A549 treated with Mapracorat at 1 μM for 4 hours (cell line): ENCODE measurements around the gene OPN1MW. TPM values are rescaled to one million over a fixed set of nuclear protein-coding genes. Genes with fewer than 3 reads are reported as not detected.

ENCODE experiments used
- total RNA-seq: library from RNA; stranded (reverse); fragments of 200-300 nt; extraction: Qiagen RNA extraction; gene quantifications from 5 replicates; pipeline ENCODE4 v1.2.3, GENCODE V29; 2022

The OPN1MW gene
- total RNA-seq: not detected in 5 replicates

GRCh38 chrX:154182296-154182695, at the start of gene OPN1MW:
TSS of gene OPN1MW (plus strand) at chrX:154182596. CDS start at chrX:154182678, 82 bp downstream.

GRCh38 chrX:154144010-154144409, 38.4 kb upstream of the OPN1MW start, which contains the start of gene OPN1LW:
TSS of gene OPN1LW (plus strand) at chrX:154144243. CDS start at chrX:154144284, 41 bp downstream.

GRCh38 chrX:154219456-154219855, 37.1 kb downstream of the OPN1MW start, which contains the start of gene OPN1MW2:
TSS of gene OPN1MW2 (plus strand) at chrX:154219756. CDS start at chrX:154219816, 60 bp downstream.

Other genes starting within 250 kb of the OPN1MW start
- gene NAA10, start 247.6 kb upstream of the OPN1MW start, total RNA-seq: 201 to 244 TPM (median 219 TPM) in 5 replicates
- 0.19 TPM in 2 of 5 replicates, not detected in the others for gene RENBP, start 238.0 kb upstream of the OPN1MW start, total RNA-seq
- 31.5 to 41.8 TPM (median 37.1 TPM) in 5 replicates for gene HCFC1, start 210.8 kb upstream of the OPN1MW start, total RNA-seq
- gene TMEM187, start 209.8 kb upstream of the OPN1MW start, total RNA-seq: 4.3 to 7.9 TPM (median 6.0 TPM) in 5 replicates
- gene IRAK1, start 162.7 kb upstream of the OPN1MW start, total RNA-seq: 191 to 225 TPM (median 216 TPM) in 5 replicates
- 15.1 to 22.0 TPM (median 18.8 TPM) in 5 replicates for gene MECP2, start 84.9 kb upstream of the OPN1MW start, total RNA-seq
- gene OPN1LW, start 38.4 kb upstream of the OPN1MW start, total RNA-seq: not detected in 5 replicates
- not detected in 5 replicates for gene OPN1MW2, start 37.2 kb downstream of the OPN1MW start, total RNA-seq
- not detected in 5 replicates for gene OPN1MW3, start 75.0 kb downstream of the OPN1MW start, total RNA-seq
- not detected in 5 replicates for gene TEX28, start 112.5 kb downstream of the OPN1MW start, total RNA-seq
- gene TKTL1, start 113.2 kb downstream of the OPN1MW start, total RNA-seq: 0.10 to 0.34 TPM in 2 of 5 replicates, not detected in the others
- 1,424 to 1,705 TPM (median 1,562 TPM) in 5 replicates for gene FLNA, start 192.0 kb downstream of the OPN1MW start, total RNA-seq
- gene EMD, start 196.7 kb downstream of the OPN1MW start, total RNA-seq: 137 to 168 TPM (median 157 TPM) in 5 replicates
- gene RPL10, start 215.8 kb downstream of the OPN1MW start, total RNA-seq: 5,331 to 5,684 TPM (median 5,492 TPM) in 5 replicates
- gene DNASE1L1, start 226.7 kb downstream of the OPN1MW start, total RNA-seq: 26.3 to 35.0 TPM (median 30.5 TPM) in 5 replicates
- 30.7 to 42.5 TPM (median 41.1 TPM) in 5 replicates for gene TAFAZZIN, start 228.9 kb downstream of the OPN1MW start, total RNA-seq
- 80.3 to 111 TPM (median 104 TPM) in 5 replicates for gene ATP6AP1, start 246.1 kb downstream of the OPN1MW start, total RNA-seq